RWPE2 (cell line): ENCODE results near the gene SPATA13.

Source experiments
- ATAC-seq: fragments of 200-7000 bp; cut with Tn5 transposase; 3 replicates; pipeline ENCODE4 v1.9.1; 2021; ENCODE audit warnings: low read depth
- DNase-seq: peaks from one replicate; pipeline ENCODE4 v3.0.0-alpha.2; 2020; ENCODE audit warnings: low spot score
- H3K27ac ChIP-seq: fragments of 450-650 bp; 2 replicates; pipeline ENCODE4 v1.5.1; 2017; ENCODE audit warnings: mild to moderate bottlenecking; ENCODE audit not compliant: poor library complexity, severe bottlenecking
- H3K27me3 ChIP-seq: fragments of 250-450 bp; sonication (Bioruptor Pico); 2 replicates; pipeline ENCODE4 v1.5.1; 2021; ENCODE audit warnings: mild to moderate bottlenecking, moderate library complexity; ENCODE audit not compliant: insufficient read depth, poor library complexity, severe bottlenecking
- H3K36me3 ChIP-seq: fragments of 250-450 bp; sonication (Bioruptor Pico); 2 replicates; pipeline ENCODE4 v1.5.1; 2020; ENCODE audit warnings: low read depth, mild to moderate bottlenecking, moderate library complexity
- H3K4me1 ChIP-seq: fragments of 250-450 bp; sonication (Bioruptor Pico); 2 replicates; pipeline ENCODE4 v1.5.1; 2021; ENCODE audit warnings: mild to moderate bottlenecking, moderate library complexity; ENCODE audit not compliant: insufficient read depth, poor library complexity, severe bottlenecking
- H3K4me3 ChIP-seq: fragments of 250-450 bp; sonication (Bioruptor Pico); 2 replicates; pipeline ENCODE4 v1.5.1; 2021; ENCODE audit warnings: mild to moderate bottlenecking, moderate library complexity; ENCODE audit not compliant: severe bottlenecking
- H3K9me3 ChIP-seq: fragments of 250-450 bp; sonication (Bioruptor Pico); 2 replicates; pipeline ENCODE4 v1.5.1; 2021; ENCODE audit warnings: mild to moderate bottlenecking, moderate library complexity; ENCODE audit not compliant: severe bottlenecking
- CTCF ChIP-seq: fragments of 450-650 bp; IDR thresholded peaks from one replicate; pipeline ENCODE4 v1.5.1; 2017; ENCODE audit warnings: mild to moderate bottlenecking, moderate library complexity; ENCODE audit not compliant: poor library complexity, severe bottlenecking

Gene SPATA13

GRCh38 chr13:24160458-24161009, at the start of gene SPATA13:
SPATA13 (plus strand) TSS chr13:24160720; CDS start chr13:24222930, 62,210 bp downstream.
- no peaks in the 10 kb centered on the region for H3K36me3 ChIP-seq
- ATAC-seq (peak; percentile 83), DNase-seq (peak; percentile 87)
- peaks cover 7% of the 10 kb centered on the region for H3K27me3 ChIP-seq
- no peak for TF ChIP-seq CTCF
- no peaks in the 10 kb centered on the region for H3K9me3 ChIP-seq
- no peak within 1 kb of the TSS for H3K27ac ChIP-seq
- no peaks in the 10 kb centered on the region for H3K4me1 ChIP-seq
- H3K4me3 ChIP-seq, result peak within 1 kb of the TSS; percentile 60

GRCh38 chr13:24112791-24113190, 47.7 kb upstream of the SPATA13 start:
- DNase-seq (no peak), ATAC-seq (no peak)
- Histone ChIP-seq H3K36me3 (no peaks in the 10 kb centered on the region), H3K27ac (no peak overlapping the region), H3K27me3 (no peaks in the 10 kb centered on the region), H3K9me3 (no peaks in the 10 kb centered on the region), H3K4me1 (no peaks in the 10 kb centered on the region), H3K4me3 (no peak overlapping the region)
- no peak for TF ChIP-seq CTCF

- Histone ChIP-seq H3K27ac (no peak overlapping the region), H3K27me3 (no peaks in the 10 kb centered on the region), H3K4me1 (no peaks in the 10 kb centered on the region), H3K9me3 (no peaks in the 10 kb centered on the region), H3K4me3 (no peak overlapping the region), H3K36me3 (no peaks in the 10 kb centered on the region)
- DNase-seq (no peak), ATAC-seq (no peak)
- no peak for TF ChIP-seq CTCF
These were observed 44.8 kb upstream of the SPATA13 start for GRCh38 chr13:24115671-24116070.

GRCh38 chr13:24116131-24116530, 44.4 kb upstream of the SPATA13 start:
- Histone ChIP-seq H3K4me3 (no peak overlapping the region), H3K9me3 (no peaks in the 10 kb centered on the region), H3K36me3 (no peaks in the 10 kb centered on the region), H3K27ac (no peak overlapping the region), H3K4me1 (no peaks in the 10 kb centered on the region), H3K27me3 (no peaks in the 10 kb centered on the region)
- DNase-seq (no peak), ATAC-seq (no peak)
- TF ChIP-seq CTCF, result no peak

- no peaks in the 10 kb centered on the region for H3K36me3 ChIP-seq
- no peak for TF ChIP-seq CTCF
- H3K27me3 ChIP-seq, result no peaks in the 10 kb centered on the region
- no peak for ATAC-seq
- DNase-seq, result no peak
- no peak overlapping the region for H3K4me3 ChIP-seq
- H3K27ac ChIP-seq, result no peak overlapping the region
- H3K9me3 ChIP-seq, result no peaks in the 10 kb centered on the region
- no peaks in the 10 kb centered on the region for H3K4me1 ChIP-seq
These were observed 41.9 kb upstream of the SPATA13 start for GRCh38 chr13:24118576-24118975.
